Stimulated activated CD8-positive, alpha-beta memory T cell treated with anti-CD3 and anti-CD28 coated beads, Interleukin-7, amount 100 ng/mL, for 24 hours (primary cell): Measurements from ENCODE around the gene TMUB1.

Experiments used
- DNase-seq: peaks from one replicate; pipeline ENCODE4 v3.0.0-alpha.2; 2020; ENCODE audit warnings: low read depth

The TMUB1 gene

DNA sequence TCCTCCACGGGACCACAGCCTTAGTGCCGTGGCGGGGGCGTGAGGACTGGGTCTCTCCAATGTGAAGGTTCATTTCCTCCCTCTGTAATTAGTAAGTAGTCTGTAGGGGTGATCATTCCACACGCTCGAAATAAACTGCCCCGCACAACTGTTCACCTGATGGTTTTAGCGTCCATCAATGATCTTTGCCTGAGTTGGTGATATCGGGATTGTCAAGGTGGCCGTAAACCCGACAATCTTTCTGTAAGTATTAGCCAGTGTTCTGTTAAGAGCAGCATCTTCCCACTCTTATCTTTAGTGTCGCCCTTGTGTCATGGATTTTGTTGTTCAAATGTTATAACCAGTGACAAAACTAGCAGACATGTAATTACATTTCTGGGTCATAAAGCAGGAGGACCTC is 20.7 kb upstream of the TMUB1 start:
- no peak for DNase-seq

DNA sequence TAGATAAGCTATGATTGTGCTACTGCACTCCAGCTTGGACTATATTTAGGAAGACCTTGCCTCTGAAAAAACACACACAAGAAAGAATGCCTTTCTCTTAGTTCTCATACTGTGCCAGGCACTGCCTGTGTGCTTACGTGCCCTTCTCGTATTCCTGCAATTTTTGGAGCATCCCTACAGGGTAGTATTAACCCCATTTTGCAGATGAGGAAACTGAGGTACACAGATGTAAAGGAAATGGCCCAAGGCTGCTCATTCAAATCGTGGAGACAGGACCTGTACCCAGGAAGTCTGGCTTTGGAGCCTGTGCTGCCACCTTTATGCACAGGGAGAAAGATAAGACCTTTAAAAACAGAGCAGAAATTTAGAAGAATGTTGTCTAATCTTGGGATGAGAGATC is 19.7 kb upstream of the TMUB1 start:
- DNase-seq = no peak

DNA sequence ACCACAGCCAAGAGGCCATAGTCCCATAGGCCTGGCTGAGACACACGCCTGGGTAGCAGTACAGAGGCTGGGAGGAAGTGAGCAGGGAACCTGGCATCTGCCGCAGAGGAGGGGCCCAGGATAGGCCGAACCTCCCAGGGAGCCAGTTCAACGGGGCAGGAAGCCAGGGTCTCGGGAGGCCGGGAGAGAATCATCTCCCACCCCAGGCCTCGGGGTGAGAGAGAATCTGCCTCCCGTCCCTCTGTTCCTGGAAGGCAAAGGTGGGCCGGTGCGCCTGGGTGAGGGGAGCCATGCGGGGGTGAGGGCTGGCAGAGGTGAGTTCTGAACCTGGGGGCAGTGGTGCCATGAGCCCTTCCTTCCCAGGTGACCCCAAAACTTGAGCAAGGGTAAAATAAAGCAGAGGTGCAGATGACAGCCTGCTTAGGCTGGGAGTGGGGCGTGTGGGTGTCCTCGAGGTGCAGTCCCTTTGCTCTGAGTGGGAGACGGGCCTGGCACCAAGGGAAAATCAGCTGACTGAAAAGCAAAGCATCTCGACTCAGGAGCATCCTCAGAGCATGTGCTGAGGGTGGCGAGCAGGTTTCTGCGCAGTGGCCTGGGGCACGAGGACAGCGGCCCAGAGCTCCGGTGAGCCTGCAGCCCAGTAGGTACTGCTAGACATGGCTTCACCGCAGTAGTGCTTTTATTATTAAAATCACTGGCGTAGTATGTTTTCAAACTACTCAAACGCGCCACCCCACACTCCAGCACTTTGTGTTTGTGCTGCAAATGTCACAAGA is 18.5 kb upstream of the TMUB1 start:
- no peak for DNase-seq

DNA sequence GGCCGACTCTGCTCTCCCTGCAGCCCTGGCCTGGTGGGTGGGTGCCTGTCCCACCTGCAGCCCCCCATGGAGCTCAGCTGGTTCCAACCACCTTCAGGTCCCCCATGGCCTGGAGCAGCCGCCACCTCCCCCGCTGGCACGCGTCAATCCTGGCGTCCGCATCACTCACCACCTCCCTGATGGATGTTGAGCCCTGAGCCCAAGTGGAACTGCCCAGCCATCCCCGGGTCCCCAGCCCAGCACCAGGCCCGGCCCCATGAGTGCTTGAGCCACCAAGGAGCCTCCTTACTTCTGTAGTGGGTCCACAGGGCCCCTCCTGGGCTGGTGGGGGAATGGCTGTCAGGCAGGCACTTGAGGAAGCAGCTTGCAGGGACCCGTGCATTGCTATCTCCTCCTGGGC is 17.6 kb upstream of the TMUB1 start:
- DNase-seq = no peak

DNA sequence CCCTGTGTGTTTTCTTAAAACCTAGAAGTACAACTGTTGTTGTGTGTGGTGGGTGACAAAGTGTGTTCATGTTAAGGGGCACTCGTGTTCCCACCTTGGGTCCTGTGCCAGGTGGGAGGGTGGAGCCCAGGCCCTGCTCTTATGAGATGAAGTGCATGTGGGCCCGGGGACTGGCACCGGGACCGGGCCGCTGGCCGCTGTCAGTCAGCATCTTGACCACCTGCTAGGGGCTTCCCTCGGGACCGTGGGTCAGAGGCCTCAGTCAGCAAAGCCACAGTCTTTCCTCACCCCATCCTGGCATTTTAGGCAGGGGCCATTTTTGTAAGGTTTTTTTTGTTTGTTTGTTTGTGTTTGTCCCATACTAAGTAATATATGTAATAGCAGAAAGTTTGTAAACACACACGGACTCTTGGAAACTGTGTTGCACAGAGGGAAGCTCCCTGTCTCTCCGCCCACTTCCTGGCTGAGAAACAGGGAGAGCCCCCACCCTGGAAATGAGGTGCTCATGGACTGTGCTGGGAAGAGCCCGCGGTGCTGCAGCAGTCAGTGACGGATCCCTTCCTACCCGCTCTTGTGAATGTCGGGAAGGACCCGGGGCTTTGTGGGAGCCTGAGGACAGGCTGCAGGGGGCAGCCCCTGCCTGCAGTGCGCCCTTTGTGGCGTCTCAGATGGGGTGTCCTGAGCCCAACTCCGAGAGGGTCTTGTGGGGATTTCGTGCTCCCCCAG is 16.4 kb upstream of the TMUB1 start:
- no peak for DNase-seq

DNA sequence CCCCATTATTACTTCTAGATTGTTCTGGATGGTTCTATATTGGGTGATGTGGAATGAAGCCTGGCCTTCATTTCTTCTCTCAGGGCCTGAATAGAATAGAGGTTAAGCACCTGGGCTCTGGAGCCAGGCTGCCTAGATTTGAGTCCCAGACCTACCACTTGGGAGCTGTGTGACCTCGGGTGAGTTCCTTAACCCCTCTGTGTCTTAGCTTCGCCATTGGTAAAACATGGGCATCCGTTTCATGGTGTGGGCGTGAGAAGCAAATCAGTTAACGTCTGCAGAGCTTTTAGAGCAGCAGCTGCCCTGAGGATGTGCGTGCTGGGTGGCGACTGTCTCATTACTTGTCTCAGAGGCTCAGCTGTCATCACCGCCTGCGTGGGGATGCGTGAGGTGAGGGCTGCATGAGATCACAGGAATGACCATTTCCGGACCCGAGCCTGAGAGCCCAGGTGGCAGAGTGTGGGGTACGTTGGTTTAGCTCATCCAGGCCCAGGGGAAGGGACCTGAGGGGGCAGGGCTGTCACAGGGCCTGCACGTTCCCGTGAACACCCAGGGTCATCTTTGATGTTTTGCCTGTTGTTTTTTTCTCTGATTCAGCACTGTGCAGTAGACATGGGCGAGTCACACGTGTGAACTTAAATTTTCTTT is 12.7 kb upstream of the TMUB1 start:
- DNase-seq = no peak

DNA sequence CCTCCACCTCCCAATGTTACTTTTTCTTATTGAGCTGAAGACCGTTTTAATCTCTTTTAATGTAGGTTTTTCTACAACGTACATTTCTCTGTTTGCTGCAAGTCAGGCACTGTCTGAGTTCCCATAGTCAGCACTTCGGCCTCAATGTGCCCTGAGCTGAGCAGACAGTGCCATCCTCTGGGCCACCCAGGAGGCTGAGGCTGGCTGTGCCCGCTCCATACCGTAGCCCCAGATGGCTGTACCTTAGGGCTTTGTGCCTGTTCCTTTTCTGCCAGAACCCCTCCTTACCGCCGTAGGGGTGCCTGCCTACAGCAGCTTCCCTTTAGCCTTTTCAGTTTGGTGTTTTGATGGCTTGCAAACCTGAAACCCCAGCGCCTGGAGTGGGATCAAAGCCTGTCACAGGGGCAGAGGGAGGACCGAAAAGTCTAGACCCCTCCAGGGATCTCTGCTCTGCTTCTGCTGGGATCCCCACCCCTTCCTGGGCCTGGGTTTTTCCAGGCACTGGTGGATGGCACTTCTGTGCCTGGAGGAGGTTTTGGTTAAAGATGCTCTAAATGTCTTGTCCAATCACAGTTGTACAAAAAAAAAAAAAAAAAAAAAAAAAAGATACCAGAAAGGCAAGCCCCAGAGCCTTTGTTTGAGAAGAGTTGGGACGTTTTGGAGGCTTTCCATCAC is 12.0 kb upstream of the TMUB1 start:
- DNase-seq = no peak

DNA sequence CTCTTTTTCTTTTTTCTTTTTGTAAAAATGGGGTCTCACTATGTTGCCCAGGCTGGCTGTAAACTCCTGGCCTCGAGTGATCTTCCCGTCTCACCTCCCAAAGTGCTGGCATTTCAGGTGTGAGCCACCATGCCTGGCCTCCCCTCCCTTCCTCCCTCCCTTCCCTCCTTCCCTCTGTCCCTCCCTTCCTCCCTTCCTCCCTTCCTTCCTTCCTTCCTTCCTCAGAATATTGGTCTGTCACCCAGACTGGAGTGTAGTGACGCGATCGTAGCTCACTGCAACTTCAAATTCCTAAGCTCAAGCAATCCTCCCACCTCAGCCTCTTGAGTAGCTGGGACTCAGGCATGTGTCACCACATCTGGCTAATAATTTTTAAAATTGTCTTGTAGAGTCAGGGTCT is 11.4 kb upstream of the TMUB1 start:
- DNase-seq = no peak

DNA sequence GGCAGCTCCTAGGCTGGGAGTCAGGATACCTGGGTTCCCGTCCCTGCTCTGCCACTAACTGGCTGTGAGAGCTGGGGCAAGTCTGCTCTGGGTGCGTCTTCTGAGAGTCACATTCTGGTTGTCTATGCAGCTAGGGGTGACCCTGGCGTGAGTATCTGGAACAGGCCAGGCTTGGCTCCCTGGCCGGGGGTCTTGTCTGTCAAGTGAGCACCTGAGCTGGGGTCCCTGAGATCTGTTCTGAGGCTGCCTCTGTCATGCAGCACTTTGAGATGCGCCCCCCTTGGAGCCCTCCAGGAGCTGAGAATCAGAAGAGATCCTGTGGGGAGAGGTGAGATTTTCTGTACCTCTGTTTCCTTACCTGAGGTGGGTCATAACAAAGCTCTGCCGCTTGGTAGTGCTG is 10.5 kb upstream of the TMUB1 start:
- no peak for DNase-seq

DNA sequence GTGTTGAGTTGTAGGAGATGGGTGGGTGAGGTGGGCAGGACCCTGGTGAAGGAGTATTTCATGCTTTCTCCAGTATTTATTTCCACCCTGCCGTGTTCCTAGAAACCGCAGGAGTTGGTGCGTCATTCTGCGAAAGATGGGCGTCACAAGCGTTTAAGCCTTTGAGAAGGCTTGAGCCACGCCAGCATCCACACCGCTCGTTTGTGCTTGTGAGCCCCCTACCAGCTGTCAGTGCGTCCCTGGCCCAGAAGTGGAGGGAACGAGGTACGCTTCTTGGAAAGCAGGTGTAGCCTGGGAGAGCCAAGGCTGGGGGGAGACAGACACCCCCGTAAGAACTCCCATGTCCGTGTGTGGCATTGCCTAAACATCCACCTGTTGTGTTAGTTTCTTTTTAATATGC is 8.7 kb upstream of the TMUB1 start:
- no peak for DNase-seq

DNA sequence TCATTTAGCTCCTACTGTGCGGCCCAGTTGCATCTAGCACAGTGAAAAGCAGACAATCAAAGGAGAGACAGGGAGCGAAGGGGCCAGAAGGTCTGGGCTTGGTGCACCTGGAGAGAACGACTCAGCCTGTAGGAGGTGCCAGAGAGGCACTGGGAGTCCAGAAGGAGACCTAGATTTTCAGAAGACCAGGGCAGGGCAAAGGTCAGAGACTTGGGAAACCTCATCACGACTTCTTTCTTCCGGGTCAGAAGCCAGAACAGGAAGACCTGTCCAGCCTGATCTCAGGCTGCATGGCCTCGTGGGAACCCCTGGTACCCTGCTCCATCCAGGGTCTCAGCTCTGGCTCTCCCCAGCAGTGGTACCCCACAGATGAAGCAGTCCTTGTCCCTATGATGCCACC is 8.1 kb upstream of the TMUB1 start:
- DNase-seq = no peak

DNA sequence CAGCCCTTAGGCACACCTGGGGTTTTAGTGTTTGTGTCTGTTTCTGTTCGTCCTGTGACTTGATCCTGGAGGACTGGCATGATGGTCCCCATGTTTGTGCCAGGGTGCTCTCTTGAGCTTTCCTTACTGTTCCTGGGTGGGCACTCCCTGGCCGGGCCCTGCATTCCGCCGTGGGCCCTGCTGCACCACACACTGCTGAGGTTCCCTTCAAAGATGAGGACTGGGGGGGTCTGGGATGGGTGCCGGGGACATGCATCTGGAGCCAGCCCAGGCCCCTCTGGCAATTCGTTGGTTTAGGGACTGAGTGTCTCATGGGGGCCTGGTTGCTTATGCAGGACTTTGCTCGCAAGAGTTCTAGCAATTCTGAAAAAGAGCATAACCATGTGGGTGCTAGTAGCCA is 7.7 kb upstream of the TMUB1 start:
- no peak for DNase-seq

DNA sequence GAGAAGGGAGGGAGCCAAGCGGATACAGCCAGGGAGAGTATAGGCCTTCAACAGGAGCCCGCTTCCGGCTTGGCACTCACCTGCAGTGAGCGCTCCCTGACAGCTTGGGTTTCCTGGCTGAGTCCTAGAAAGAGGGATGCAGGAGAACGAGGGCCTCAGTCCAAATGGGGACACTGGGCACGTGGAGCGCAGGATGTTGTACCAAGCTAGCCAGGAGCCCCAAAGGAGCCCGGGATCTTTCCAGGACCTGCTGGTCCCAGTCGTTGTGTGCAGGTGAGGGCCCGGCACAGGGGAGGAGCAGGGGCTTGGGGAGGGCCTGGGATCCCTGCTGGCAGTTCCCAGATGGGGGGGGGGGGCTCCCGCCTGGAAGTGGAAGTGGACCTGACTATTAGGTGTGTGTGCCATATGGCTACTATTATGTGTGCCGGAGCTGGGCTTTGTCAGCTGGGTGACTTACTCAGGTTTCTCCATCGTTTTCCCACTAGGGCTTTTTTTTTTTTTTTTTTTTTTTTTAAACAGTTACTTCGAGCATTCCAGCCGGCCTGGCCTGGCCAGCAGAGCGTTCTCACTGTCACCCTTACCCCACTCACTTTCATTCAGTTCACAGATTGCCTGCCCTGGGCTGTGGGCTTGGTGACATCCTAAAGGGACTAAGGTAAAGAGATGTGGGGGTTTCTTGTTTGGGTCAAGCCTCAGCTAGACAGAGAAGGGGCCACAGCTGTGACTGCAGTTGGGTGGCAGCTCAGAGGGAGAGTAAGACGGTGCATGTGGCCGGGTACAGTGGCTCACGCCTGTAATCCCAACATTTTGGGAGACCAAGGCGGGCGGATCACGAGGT is 6.8 kb upstream of the TMUB1 start:
- DNase-seq = no peak

DNA sequence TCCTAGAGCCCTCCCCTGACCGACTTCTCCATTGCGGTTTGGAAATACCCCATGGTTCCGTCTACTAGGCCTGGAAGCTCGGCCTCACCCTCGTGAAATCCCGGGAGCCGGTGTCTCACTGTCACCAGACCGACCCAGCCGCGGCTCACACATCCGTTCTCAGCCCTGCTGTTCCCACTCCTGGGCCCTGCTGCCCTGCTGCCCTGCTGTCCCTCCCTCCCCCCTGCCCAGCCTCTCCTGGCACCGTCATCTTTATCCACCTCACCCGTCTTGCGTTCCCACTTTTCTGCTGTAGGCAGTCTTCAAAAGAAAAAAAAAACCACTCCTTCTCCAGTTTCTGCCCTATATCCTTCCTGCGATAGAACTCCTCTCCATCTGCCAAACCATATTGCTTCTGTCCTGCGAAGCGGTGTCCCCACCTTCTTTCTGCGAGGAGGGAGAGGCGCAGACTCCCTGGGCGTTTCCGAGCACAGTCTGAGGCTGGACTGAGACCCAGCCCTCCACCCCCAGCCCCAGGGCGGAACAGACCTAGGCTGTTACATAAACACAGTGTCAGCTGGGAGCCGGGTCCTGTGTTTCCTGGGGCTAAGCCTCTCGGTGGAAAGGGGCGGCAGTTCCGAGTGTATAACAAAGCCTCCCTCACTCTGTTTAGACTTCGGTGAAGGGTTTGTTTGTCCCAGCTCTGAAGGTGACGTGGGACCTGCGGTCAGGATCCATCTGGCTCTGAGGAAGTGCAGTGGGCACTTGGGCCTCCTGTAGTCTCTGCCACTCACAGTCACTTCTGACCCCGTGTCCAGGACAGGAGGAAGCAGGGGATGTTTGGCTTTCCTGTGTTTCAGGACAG is 5.8 kb upstream of the TMUB1 start:
- no peak for DNase-seq

DNA sequence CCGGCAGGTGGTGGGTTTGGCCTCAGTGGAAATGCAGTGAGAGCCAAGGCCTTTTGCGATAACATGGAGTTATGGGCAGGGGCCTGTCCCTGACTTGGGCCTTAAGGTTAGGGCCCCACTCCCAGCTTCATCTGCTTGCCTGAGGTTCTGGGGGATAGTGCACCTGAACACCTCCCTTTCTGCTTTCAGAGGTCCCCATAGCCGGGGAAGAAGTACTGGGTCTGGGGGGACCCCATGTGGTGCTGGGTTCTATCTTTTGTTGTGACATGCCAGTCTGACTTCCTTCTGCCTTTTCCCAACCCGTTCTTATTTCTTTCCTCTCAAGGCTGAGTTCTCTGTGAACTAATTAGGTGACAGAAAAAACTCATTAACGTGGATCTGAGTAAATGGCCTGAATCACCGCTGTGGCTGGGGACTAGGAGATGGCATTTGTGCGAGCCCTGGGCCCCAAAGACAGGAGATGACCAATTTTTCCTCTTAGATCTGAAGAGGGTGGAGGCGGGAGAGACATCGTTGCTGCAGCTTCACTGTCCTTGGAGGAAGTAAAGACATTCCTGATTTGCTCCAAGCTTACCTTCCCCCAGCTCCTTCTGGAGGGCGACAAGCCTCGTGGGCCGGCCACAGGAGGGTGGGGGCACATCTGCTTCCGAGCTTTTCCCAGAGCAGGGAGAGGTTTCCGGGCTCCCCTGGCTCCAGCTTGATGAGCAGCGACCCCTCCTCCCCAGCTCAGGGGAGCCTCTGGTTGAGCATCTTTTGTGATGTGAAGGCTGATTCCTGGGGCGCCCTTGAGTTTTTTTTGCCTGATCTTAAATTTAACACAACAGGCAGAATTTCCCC is 4.9 kb upstream of the TMUB1 start:
- no peak for DNase-seq

DNA sequence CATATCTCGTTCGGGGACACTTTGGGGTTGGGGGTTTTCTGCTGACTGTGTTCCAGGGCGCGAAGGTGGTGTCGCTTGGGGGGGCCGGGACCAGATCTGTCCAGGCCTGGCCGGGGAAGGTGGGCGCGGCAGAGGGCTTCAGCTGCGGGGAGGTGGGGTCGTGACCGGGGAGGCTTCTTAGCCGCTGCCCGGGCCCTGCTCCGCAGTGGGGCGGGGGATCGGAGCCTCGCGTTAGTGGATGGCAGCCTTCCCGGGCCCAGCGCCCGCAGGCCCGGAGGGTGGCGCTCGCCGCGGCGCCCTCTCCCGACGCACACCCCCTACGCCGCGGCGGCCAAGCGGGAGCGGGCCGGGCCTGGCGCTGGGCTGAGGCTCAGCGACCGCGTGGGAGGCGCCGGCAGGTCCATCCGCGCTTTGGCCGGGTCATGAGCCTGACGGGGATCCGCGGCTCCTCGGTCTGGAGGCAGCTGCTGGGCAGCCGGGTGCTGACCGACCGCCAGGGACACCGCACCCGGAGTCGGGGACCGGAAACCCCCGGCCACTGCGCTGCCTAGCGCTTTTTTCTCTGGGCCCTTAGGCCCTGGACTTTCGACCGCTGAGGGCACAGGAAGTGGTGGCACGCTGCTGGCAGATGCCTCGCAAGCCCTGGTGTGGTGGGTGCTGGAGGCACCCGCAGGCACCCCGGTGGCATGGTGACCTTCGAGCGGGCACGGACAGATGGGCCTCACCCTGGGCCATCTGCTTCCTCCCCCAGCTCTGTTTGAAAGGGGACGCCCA is 4.1 kb upstream of the TMUB1 start:
- DNase-seq = no peak

DNA sequence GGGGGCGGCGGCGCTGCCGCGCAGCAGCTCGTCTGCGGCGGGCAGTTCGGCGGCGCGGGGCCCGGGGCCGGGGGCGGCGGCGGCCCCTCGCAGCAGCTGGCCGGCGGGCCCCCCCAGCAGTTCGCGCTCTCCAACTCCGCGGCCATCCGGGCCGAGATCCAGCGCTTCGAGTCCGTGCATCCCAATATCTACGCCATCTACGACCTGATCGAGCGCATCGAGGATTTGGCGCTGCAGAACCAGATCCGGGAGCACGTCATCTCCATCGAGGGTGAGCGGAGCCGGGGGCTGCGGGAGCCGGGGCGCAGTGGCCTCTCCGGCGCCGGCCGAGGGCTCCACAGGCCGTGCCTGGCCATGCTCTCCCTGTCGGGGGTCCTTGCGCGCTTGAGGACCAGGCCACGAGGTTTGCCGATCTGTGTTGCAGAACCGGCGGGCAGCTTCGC is 3.5 kb upstream of the TMUB1 start:
- no peak for DNase-seq

DNA sequence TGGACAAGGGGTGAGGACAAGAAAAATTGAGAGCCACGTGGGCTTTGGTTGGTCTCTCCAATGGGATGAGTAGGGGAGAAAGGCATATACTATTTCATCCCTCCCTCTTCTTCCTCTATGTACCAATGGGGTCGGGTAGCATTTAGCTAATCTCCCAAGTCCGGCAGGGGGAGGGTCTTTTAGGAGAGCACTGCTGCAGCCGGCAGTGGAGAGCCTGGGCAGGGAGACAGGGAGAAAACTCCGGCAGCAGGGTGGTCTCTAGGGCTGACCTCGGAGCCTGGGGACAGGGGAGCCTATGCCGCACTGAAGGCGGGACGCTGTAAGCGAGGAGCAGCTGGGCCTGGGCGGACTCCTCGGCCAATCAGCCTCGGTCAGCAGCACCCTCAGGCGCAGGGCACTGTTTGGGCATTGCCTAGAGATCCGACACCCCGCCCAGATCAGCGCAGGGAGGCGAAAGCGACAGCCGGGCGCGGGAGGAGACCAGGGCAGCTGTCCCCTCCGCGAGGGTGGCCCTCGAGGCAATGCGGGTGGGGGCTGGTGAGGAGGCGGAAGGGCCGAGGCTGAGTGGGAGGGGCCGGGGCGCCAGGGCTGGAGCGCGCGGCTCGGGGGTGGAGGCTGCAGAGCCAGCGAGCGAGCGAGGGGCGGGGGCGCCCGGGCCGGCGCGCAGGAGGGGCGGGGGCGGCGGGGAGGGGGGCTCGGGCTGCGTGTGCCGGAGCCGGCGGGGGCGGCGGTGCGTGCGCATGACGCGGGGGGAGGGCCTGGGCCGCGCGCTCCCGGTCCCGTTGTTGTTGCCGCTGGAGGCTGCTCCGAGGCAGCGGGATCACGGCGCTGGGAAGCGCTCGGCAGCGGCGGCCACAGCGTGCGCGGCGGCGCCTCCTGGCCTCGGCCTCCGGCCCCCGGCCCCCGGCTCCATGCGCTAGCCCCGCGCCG is 2.7 kb upstream of the TMUB1 start, which contains the start of gene AGAP3:
Gene AGAP3 (plus strand): TSS at position 785 of the 930 bp plus-strand sequence. CDS start 267 bp downstream, outside the sequence.
- DNase-seq = no peak
